Activated CD4-positive, CD25-positive, alpha-beta regulatory T cell treated with anti-CD3 and anti-CD28 coated beads, Interleukin-2, amount 50 U/mL, for 24 hours (primary cell): ENCODE results near the gene THBD.

Source experiments
- ATAC-seq, 2 donors: fragments of 150-1000 bp; cut with Tn5 transposase; one replicate each; pipeline ENCODE4 v1.10.0; 2021; ENCODE audit warnings: mild to moderate bottlenecking in 1 of 2, moderate library complexity in 1 of 2

The THBD gene, protein sequence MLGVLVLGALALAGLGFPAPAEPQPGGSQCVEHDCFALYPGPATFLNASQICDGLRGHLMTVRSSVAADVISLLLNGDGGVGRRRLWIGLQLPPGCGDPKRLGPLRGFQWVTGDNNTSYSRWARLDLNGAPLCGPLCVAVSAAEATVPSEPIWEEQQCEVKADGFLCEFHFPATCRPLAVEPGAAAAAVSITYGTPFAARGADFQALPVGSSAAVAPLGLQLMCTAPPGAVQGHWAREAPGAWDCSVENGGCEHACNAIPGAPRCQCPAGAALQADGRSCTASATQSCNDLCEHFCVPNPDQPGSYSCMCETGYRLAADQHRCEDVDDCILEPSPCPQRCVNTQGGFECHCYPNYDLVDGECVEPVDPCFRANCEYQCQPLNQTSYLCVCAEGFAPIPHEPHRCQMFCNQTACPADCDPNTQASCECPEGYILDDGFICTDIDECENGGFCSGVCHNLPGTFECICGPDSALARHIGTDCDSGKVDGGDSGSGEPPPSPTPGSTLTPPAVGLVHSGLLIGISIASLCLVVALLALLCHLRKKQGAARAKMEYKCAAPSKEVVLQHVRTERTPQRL

DNA sequence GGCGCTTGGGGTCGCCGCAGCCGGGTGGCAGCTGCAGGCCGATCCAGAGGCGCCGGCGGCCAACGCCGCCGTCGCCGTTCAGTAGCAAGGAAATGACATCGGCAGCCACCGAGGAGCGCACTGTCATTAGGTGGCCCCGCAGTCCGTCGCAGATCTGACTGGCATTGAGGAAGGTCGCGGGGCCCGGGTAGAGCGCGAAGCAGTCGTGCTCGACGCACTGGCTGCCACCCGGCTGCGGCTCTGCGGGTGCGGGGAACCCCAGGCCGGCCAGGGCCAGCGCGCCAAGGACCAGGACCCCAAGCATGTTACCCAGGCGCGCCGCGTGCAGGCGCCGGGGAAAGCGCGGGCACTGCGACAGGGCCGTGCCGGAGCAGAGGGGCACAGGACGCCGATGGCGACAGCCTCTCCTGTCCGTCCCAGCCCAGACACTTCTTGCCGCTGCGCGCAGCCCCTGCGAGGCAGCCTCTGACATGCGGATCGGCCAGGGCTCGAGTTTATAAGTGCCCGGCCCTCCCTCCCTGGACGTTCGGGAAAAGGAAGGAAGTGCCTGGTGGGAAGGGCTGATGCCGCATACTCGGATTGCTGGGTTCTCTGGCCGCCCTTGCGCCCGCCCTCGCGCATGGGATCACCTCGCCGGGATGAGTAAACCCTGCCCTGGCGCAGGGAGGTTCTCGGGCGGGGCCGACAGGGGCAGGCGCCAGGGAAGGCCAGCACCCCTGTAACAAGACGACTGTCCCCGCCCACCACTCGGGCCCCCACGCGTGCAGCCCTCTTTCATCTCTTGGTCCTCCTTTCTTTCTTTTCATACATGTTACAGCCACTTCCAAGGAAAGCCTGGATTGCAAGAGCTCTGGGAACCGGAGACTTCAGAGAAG lies at the start of gene THBD:
TSS of gene THBD (minus strand) at position 472 of the 875 bp plus-strand sequence. CDS start at position 304, 168 bp downstream.
- no peak for ATAC-seq

DNA sequence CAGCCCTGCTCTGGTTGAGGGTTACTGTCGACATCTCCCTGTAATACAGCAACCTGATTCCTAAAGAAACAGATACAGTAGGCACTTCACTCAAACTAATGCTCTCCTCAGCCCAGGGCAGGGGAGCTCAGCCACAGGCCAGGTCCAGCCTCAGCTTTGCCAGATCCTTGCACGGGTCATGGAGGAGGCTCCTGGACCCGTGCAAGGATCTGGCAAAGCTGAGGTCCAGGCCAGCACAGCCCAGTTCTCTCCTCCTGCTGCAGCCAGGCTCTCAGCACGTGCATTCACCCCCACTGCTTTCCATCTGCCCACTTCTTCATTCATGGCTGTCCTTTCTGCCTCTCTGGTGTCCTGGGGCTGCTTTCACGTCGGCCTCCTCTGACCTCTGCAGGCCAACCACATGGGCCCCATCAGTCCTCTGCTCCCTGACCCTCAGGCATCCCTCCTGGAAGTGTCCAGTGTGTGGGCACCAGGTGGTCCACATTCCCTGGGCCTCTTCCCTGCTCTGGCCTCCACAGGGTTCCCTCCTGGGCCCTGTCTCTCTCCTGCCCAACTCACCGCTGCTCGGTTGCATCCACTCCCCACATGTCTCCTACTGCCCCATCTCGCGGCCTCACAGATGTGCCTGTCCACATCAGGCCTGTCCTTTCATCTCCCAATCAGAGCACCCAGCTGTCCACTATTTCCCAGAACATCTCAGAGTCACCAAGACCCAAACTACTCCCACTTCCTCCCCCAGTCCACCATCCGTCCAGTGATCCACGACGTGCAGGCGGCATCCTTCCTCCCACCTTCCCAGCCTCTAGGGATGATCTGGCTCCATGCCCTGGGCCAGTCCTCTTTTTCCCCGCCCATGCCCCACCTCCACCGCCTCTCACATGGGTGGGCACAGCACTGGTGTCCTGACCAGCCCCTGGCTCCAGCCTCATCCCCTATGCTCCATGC lies 48.4 kb upstream of the THBD start:
- no peak for ATAC-seq

GRCh38 chr20:23096986-23097520 lies 47.6 kb upstream of the THBD start:
- ATAC-seq = no peak

DNA sequence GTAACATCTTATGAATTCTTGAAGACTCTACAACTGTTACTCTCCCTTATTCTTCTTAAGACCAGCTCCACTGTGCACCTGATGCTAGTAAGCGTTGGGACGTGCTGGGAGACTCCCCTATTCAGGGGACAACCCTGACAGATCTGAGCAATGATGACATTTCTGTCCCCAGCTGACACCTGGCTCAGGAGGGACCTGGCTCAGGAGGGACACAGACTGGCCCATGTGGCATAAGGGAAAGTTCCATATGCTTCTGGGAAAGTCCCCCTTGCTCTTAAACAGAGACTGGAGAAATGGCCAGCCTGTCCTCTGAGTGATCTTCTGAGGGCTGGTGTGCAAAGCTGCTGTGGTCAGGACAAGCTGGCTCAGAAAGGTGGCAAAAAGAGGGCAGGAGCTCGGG lies 46.6 kb upstream of the THBD start:
- ATAC-seq = no peak

DNA sequence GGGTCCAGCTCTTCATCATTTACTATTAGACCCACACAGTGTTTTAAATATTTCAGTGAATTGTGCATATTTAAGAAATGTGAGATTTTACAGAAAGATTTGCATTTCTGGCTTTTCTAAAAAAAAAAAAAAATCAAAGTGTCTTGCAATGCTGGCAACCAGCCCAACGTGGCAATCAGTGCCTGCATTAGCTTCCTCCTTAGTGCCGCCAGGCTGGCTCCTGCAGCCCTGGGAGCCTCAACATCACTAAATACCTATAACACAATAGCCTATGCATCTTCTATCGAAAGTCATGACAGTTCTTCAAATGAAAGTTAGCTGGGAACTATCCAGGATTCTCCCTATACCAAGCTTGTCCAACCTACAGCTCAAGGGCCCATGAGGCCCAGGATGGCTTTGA lies 46.0 kb upstream of the THBD start:
- ATAC-seq = no peak

GRCh38 chr20:23094927-23095326 lies 45.5 kb upstream of the THBD start:
- ATAC-seq = no peak

- no peak for ATAC-seq
These were observed 44.9 kb upstream of the THBD start for GRCh38 chr20:23094213-23094896.

- ATAC-seq = no peak
These were observed 44.1 kb upstream of the THBD start for GRCh38 chr20:23093613-23094012.

DNA sequence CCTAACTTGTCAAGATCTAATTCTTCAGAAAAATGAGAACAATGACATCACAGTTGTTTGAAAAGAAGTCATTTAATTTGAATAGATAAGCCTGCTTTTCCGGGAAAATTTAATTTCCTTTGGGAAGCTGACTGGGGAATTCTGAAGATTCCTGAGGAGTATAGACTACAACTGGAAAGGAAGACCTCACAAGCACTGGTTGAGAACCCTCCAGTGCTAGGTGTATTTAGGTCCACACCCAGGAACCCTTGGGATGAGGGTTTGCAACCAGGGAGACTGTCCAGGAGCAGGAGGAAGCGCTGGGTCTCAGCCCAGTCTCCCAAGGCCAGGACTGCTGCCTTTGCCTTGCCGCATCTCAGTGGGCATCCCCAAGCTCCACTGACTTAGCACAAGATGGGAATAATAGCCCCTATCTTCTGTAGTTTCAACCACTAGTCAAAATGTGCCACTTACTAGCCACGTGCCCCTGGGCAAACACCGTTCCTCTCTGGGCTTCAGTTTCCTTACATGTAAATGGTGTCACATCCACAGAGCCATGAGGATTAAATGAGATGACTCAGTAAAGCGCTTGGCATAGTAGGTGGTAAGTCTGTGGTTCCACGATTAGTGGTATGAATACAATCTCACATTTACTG lies 43.5 kb upstream of the THBD start:
- ATAC-seq = no peak

- no peak for ATAC-seq
These were observed 42.9 kb upstream of the THBD start for GRCh38 chr20:23092384-23092756.

DNA sequence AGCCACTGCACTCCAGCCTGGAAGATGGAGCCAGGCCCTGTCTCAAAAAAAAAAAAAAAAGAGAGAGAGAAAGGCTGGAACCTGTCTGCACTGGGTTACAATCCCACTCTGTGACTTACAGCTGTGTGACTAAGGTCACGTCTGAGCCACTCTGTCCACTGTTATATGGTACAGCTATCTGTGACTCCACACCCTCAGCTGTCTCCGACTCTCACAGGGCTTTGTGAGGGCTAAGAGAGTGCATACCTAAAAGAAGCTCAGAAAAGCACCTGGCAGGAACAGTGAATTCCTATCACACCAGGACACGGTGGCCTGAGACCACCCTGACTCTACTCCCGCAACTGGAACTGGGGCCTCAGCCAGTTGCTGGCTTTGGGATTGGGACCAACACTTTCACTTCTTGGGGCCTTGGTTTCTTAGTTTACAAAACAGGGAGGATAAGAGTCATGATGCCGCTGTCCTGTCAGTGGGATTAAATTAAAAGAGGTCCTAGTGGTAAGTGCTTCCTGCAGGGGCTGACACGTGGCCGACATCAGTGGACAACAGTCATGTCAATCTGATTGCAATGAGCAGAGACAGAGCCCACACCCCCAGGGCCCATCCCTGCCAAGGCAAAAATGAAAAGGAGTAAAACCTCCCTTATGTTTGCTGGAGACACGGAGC lies 42.4 kb upstream of the THBD start:
- ATAC-seq = no peak

DNA sequence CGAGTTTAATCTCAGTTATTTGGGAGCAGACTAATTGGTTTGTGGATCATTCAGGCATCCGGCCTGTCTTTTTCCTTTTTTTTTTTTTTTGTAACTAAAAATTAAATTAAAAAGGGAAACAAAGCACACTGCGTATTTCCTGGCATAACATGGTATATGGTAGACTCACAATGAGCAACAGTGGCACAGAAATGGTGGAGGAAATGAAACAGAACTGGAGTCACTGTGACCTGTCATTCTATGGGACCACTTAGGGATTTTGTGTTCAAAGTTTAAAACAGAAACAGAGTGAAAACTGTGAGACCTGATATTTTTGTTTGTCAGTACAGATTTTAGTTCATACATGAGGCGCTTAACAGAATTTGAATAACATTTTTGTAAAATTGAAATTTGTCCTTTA lies 41.4 kb upstream of the THBD start:
- no peak for ATAC-seq

DNA sequence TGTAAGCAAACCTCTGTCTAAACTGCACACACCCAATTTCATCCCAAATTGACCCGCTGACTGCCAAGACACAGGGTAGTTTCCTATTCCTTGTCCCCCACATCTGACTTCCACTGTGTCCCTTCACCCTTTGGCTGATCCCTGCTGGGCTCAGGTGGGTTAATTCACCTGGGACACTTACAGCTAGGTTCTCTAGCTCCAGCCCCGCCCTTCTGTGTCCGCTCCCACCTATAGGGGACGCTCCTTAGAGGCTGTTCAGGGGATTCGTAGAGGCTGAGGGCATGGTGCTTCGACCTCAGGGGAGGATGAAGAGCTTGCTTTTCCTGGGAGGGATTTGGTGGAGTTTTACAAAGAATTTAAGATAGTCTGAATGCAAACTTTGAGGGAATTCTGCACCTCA lies 40.7 kb upstream of the THBD start:
- ATAC-seq = no peak

- no peak for ATAC-seq
These were observed 39.4 kb upstream of the THBD start for GRCh38 chr20:23088866-23089265.

DNA sequence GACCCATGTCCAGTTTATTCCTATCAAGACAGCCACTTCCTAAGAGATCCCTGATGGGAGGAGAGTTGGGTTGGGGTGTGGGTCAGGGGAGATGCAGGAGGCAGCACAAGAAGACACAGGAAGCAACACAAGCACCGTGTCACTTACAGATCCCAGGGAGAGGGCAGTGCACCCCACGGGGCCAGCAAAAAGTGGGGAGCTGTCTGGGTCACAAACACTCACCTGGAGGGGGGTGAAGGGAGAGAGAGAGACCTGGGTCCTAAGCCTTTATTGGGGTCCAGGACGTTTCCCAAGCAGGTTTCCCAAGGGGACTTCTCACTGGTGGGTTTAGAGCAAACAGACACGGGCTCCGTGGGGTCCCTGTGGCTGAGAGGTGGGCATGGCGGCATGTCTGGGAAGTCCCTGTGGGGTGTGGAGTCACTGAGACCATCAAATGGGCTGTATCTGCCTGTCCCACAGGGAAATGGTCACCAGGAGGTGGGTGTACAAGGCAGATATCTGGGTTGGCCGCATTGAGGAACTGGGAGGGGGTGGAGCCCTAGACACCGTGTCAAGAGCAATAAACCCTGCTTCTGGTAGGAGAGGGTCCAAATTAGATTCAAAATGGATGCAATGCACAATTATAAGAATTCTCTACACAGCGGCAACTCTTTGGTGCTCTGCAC lies 38.2 kb upstream of the THBD start:
- no peak for ATAC-seq

- no peak for ATAC-seq
These were observed 37.5 kb upstream of the THBD start for GRCh38 chr20:23086931-23087411.

- ATAC-seq = peak; percentile 72 to 74
These were observed 36.6 kb upstream of the THBD start, which contains the start of gene CD93 for GRCh38 chr20:23086056-23086566. Gene CD93, minus strand, starts transcription at chr20:23086324. Its CDS starts 132 bp downstream, at chr20:23086192.

- no peak for ATAC-seq
These were observed 36.1 kb upstream of the THBD start for GRCh38 chr20:23085436-23086055.

DNA sequence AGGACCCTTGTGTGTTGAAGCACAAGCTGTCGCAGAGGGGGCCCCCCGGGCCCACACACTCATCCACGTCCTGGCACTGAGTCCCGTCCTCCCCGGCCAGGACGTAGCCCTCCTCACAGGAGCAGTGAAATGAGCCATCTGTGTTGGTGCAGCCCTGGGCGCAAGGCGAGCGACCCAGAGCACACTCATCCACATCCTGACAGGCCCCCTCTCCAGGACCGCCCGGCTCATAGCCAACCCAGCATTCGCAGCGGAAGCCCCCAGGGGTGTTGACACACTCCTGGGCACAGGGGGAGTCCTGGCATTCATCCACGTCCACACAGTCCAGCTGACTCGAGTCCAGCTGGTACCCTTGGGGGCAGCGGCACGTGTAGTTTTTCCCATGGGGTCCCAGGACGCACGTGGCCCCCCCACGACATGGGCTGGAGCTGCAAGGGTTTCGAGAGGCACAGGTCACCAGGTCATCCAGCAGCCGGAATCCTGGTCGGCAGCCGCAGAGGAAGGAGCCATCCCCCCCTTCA lies 35.4 kb upstream of the THBD start:
- ATAC-seq = no peak
